ENCODE measurements around the gene E2F8.

The E2F8 gene

DNA sequence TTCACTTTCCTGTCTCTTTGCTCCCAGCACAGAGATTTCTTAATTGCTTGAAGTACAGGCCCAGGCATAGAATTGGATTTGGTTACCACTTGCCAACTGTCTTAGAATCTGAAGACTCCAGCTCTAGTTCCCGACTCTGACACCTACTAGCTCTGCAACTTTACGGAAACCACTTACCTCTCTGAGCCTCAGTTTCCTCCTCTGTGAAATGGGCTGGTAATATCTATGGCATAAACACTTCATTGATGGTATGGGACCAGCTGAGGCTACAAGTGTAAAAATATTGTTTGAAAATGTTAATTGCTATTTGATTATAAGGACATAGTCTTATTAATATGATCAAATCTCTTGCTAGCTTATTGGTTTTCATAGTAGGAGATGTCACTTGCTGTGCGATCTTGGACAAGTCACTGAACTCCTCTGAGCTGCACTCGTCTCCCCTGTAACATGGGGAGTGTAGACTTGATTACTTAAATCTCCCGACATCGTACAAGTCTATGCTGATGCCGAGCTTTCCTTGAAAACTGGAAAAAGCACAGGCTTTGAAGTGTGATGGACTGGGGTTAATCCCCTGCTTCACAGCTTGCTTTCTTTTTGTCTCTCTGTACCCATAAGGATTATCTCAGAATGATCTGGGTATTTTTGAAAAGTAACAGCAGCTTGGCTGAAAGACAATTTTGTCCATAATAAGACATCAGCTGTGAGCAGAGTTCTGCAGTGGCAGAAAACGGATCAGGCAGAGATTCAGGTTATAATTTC lies 11.8 kb upstream of the E2F8 start:
- DNase-seq, result no peak

DNA sequence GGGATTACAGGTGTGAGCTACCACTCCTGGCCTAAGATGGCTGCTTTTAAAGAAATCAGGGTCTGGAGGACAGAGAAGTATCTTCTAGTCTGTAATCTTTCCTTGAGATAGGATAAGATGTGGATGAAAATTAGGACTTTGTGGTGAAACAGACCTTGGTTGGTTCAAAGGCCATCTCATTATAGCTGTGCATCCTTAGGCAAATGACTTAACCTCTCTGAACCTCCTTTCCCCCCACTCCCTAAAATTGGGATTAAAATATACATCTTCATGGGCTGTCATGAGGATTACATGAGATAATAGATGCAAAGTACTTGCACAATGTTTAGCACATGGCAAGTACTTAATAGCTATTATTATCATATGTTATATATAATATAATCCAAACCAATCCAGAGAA lies 10.8 kb upstream of the E2F8 start:
- DNase-seq, result no peak

DNA sequence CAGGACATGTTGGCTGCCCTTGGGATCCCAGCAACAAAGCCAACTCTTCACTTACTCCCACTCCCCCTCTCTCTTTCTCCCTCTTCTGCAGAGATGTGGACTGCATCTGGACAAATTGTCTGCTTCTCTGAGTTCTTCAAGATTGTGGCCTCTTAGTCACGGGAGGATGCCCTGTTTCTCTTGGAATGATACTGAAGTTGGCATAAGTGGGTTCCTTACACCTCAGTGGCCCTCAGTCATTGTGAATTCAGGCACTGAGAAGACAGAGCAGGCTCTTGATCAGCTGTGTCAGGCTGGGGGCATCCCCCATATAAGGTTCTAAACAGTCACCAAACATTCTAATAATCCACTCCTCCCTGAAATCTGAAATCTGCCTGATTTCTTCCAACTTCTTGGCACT lies 6.1 kb upstream of the E2F8 start:
- DNase-seq, result no peak

DNA sequence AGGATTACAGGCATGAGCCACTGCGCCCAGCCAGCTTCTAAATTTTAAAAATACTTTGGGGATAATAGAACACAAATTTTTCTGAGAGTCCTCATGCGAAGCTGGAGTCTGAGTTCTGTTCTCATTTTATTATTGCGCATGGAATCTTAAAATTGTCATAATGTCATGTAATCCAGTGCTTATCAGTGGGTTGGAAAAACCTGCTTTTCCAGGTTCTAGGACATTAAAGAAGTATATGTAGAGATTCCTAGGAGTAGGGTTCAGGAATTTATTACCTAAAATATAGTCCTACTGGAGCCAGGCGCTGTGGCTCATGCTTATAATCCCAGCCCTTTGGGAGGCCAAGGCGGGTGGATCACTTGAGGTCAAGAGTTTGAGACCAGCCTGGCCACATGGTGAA lies 4.6 kb upstream of the E2F8 start:
- no peak for DNase-seq

DNA sequence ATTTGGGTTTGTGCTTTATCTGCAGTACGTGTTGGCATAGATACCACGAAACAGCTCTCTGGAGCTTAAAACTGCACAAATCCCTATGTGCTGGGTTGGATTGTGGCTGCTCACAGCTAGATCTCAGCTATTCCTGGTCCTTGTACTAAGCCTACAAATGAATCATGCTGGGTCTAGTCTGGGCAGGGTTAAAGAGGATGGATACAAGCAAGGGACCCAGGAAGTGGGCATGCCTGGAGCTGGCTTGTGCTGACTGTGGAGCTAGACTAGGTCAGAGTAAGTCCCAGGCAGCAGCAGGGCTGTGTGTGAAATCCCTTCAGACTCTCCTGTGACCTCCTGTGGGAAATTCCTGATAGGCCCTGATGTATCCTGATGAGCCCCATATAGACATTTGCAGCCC lies 3.9 kb upstream of the E2F8 start:
- no peak for DNase-seq

DNA sequence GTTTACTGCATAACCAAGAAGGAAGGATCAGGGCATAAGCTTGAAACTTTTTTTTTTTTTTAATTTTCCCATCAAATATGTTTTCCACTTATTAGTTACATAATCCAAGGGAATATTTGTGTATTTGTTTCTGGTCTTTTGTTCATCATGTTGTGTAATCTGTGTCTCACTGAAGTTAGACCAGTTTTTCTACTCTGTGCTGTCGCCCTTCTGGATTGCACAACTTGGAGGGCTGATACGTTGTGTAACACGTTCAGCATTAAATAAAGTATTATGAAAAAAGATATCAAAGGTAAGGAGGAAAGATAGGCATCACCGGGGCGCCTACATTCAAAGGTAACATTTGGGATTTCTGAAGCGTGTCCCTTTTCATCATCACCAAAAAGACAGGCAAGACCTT lies 3.3 kb upstream of the E2F8 start:
- no peak for DNase-seq

DNA sequence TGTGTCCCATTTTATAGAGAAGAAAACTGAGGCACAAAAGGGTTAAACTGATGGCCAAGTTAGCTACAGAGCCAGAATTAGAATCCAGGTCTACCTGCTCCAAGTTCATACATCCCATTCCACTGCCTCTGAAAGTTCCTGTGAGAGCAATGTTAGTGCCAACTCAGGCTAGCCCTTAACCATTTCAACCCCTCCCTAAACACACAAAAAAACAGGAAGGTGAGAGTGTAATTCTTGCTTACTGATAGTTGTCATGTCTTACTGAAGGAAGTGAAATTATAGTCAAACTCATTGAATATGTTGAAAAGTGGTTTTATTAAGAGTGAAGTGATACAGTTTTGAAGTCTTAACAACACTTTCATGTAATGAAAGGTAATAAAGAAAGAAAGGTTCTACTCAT lies 2.9 kb upstream of the E2F8 start:
- no peak for DNase-seq

DNA sequence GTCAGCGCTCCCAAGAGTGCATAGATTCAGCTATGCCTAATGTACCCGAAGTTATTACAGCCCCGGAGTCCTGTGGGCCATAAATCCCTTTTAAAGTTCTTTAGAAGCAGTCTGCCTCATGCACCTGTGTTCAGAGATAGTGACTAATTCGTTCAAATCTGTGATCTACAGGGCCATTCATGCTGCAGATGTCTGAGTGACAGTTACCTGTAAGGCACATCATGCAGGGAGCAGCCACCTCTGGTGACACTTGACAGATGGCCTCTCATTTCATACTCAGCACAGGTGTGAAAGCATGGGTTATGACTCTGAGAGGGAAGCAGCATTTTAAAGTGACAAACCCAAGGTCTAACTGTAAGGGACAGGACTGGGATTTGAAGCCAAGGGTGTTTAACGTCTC lies 2.4 kb upstream of the E2F8 start:
- peak; percentile 9 for DNase-seq

DNA sequence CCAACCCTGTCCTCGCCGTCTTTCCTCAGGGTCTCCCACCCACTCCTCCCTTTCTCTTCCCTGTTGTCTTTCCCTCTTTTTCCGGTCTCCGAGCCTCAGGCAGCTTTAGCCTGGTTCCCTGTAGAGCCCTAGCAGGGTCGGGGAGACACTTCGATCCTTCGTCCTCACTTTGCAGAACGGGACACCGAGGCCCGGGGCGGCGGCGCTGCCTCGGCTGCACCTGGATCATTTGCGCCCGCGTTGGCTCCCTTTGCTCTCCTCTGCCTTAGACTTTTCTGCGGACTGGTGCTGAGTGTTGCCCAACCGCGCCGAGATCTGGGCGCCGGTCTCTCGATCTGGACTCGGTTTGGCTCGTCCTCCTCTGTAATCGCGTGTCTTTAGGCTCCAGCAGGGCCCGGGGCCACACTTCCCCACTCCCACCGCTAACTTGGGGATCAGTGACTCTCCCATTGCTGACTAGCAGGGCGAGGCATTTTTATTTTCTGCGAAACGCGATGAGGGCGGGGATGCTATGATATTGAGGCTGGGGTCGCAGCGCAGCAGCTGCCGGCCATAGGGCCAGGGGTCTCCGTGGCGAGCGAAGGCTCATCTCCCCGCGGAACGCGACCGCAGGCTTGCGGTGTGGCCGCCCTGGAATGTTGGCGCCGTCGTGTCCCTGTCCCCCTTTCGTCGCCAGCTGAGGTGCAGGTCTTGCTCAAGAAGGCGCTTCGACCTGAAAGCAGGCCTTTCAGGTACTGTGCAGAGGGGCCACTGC lies 1.6 kb upstream of the E2F8 start:
- peak; percentile 24 for DNase-seq

DNA sequence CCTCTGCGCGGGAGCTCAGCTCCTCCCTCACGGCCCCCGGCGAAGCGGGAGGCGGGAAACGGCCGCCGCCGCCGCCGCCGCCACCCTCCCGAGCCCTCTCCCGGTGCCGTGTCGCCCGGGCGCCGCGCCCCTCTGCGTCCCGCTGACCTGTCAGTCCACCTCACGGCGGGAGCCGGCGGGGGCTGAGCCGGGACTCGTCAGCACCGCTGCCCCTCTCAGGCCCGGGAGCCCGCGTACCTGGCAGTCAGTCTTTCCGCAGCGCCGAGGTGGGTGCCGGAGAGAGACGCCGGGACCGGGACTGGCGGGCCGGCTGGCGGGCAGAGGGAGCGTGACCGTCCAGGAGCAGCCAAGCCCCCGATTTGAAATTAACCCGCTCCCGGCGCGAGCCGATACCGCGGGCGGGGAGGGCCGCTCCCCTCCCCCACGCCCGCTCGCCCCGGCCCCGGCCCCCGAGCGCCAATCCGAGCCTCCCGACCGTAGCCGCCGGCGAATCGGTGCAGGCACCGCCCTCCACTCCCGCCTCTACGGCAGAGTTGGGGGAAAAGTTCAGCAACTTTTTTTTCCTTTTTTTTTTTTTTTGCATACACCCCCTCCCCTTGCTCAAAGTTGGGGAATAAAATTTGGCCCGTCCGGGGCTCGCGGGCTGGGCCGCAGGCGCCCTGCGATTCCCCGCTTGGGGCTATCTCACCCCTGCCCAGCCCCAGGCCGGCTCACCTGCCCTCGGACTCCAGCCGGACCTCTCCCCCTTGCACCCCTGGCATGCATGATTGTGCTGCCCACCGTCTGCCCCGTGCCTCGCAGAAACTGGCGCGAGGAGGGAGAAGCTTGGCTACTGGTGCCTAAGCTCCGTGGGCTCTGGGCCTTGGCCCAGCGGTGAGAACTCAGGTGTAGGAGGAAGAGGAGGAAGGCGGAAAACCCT lies 774 bp upstream of the E2F8 start:
- peak; percentile 70 for DNase-seq

DNA sequence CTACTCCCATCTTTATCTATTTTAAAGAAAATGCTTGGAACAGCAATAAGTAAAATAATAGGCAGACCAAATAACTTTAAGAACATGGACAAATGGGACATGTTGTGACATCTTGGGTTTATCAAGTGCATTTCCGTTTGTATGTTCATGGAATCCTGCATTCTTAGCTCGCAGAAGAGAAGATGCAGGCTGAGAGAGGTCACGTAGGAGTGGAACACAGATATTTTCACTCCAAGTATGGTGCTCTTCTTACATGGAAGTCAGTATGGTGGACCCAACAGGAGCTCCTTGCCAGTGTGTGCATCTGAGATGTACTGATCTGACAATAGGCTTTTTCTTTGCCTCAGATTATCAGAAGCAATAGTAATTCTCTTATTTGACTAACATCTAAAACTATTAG lies 1.7 kb downstream of the E2F8 start:
- DNase-seq, result no peak

DNA sequence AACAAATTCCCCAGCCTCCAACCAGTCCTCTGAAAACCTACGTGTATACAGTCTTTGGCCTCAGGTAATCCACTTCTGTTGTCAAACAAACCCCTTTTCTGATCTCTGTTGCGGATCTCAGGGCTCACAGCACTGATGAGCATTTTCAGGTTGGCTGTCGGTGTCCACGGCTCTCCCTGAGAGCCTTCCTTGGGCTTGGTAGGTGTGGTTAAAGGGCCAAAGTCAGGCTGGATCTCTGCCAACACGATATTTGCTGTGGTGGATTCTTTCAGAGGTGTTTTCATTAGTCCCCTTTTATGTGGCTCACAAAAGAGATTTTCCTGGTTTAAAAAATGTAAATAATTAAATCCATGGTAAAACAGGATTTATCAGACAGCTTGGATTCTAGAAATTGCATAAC lies 2.9 kb downstream of the E2F8 start:
- no peak for DNase-seq

DNA sequence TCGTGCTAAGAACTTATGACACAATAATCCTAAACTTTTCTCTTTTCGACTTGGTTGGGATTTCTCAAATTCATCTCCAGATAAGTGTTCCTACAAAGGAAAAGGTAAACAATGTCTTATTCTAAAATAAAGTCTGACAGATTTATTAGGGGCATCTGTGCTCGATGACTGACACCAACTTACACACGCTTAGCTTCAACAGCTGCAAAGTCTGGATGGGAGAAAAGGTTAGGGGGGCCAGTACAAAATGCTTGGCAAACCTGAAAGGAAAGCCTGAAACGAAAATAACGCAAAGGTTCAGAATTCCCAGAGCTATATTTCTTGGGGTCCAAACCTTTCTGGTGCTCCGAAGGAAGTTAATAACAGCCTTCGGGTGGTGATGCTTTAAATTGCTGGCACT lies 3.4 kb downstream of the E2F8 start:
- DNase-seq, result no peak

DNA sequence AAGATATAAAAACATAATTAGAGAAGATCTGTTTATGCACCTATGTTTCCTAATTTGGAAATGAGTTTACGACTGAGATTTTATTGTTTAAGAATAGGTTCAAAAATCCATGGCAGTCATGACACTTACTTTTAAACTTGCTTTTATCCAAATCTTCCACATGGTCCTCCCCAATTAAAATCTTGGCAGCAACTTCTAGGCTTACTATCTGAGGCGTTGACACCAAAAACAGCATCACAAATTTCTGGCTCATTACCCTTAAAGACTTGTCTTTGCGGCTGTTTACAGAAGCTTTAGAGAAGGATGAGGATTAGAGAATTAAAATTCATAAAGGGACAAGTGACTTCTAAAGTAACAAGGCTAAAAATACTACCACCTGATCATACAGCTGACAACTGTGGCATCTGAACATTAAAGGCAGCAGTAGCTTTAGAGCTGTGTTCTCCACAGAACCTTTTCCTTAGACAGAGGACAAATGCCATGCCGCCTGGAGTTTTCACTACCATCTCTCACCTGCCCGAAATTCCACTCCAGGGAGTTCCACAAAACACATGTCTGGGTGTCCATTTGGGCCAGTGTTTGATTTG lies 6.4 kb downstream of the E2F8 start:
- no peak for DNase-seq

DNA sequence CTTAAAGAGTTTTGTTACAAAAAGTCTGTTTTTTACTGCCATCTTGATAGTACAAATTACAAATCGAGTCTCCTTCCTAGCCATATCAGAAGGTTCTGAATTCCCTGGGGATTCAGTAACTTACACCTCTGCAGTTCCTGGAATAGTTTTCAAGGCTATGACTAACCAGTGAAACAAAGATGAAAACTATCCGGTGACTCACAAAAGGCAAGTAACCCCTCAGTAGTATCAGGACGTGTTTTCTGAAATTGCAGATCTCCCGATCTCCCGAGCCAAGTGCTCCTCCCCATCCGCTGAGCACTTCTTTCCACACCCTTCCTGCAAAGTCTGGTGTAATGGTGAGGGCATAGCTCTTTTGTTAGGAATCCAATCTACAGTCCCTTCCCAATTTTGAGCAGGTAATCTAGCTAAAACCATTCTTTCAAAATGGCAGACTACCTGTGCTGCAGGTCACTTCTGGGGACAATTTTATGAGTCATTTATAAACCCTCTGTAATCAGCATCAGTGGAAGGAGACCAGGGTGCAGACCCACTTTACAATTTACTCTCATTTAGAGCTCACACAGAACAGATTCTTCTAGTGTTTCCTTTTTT lies 7.7 kb downstream of the E2F8 start:
- no peak for DNase-seq

DNA sequence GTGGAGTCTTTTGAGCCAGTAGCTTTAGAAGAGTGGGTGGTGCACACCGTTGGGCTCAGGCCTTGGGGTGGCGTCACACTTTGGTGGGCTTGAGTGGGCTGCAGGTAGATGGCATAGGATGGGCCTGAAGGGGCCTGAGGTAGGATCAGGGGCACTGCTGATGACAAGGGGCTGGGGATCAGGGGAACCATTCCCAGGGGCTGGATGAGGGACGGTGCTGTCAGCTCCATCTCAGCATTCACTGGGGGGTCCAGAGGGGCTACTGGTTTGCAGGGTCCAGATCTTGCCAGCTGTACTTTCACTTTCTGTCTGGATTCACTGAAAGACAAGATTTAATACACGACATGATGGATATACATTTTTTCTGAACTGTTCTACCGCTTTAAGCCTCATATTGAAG lies 11.1 kb downstream of the E2F8 start:
- no peak for DNase-seq

DNA sequence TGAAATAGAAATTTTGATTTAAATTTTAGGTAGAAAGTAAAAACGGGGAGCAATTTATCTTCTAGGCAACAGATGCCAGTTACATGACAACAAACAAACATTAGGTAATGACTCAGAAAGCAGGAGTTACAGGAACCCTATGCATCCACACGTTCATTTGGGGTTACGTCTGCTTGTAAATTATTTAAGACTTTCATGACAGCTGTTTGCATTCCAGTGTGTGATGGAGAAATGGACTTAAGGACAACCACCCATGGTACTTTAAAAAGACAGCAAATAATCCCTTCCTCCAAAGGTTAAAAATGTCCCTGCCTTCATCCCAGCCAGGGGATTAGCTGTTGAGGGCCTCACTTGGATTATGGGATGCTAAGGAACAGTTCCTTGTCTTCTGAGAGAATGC lies 11.8 kb downstream of the E2F8 start:
- no peak for DNase-seq

DNA sequence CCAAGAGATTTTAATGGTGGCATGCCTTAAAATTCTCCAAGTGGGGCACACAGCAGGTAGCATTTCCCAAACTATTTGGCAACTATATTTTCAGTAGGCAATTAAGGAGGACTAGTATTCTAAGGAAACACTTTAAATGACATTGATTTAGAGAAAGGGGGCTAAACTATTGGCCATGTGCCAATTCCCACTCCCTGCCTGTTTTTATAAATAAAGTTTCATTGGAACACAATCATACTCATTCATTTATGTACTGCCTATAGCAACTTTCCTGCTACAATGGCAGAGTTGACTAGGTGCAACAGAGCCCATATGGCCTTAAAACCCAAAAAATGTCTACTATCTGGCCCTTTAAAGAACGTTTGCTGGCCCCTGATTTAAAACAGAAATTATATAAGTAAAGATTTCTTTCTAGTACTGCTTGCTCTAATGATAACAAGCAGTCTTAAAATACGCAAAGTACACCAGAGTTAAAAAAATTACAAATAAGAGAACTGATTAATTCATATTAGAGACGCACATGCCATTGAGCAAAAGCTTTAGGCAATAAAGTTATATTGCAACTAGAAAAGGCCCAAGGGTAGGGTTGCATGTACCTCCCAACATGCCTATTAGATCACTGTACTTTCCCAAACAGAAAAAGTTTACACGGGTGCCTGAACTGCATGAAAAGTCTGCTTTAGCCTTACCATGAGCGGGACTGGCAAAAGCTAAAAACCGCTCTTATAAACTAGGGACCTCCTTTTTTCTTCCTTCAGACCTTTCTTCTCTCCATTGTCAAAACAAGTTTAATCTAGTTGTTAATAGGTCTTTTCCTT lies 14.2 kb downstream of the E2F8 start:
- DNase-seq, result no peak

DNA sequence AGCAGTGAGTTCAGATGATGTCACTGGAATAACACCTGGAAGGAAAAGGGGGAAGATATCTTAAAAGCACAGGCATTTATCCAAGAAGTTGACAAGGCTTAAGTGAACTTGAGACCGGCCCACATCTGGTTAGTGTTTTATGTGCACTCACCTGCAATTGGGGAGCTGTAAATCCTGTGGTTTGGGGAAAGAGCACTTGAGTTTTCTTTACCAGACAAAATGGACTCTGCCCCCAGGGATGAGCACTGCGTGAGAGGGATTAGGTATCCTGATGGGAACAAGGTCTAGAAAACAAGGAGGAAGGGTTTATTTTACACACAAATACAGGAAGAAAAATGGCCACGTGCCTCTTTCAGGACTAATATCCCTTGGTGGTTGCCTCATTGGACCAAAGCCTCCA lies 15.2 kb downstream of the E2F8 start:
- no peak for DNase-seq

DNA sequence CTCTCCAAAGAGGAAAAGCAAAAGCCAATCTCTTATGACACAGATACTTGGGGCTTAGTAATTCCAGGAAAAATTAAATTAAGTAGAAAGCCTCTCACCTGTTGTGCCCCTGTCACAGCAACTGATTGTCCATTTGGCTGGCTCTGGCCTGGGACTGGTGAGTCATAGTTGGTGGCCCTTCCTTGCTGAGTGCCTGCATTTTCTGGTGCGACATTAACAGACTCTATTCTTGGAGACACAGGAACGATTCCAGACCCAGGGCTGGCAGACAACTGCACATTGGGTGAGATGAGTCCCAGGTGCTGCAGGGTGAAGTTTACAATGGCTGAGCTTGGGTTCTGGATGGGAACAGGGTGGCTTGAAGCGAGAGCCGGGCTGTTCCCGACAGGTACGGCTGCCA lies 15.6 kb downstream of the E2F8 start:
- DNase-seq, result no peak

DNA sequence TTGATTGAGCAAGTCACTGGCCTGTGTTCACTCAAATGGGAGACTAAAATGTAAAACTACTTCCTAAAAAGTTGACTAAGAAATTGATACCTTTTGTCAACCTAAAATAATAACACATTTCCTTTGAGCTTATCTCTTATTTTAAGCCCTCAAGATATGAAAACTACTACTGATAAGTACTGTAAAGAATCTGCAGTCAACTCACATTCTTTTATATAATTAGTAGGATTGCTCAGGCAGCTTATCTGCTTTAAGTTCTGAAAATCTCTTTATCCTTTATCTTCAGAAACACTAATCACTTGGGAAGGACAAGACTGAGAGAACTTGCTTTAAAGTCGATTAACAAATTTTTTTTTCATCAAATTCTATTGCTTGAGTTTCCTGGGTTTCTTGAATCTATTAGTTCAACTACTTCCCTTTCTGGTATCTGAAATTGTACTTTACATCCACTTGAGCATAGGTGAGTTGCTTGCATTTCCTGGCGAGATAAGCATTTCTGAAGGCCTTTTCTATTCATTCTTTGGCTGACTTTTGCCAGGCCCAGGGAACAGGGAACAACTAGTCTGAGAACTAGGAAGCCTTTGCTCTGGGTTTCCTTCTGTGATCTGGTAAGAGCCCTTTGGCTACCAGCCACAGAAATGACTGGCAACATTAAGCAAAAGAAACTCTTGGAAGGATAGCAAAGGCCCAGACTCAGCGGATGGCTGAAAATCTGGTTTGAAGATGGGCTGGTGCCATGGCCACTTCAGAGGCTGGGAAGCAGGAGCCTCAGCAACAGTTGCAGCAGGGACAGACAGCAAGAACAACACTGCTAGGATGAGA lies 19.6 kb downstream of the E2F8 start:
- DNase-seq, result no peak

Measured in activated CD4-positive, alpha-beta T cell treated with anti-CD3 and anti-CD28 coated beads for 48 hours (primary cell).